Measurements from ENCODE around the gene FST. TPM values are rescaled to one million over a fixed set of nuclear protein-coding genes. Genes with fewer than 3 reads are reported as not detected.

The FST gene
- total and polyA plus RNA-seq, 2 of the 13 experiments (the other 11 are each of a cell fraction or from before 2014, with no cell fraction given): 38.6 to 136 TPM

GRCh38 chr5:53482717-53483638 lies 2.5 kb downstream of the FST start (continued):
- TF ChIP-seq HNRNPK (IDR thresholded peaks at IDR 0.05; ENCODE audit: low read depth, low read length, poor library complexity, severe bottlenecking) (peak; percentile 37), DNMT3B (CRISPR knock-in tag; conservative IDR thresholded peaks at IDR 0.05) (peak; percentile 70; the same call in 1 of the 2 replicates), PAWR (CRISPR knock-in tag; IDR thresholded peaks at IDR 0.05; ENCODE audit: borderline replicate concordance) (no peak), ZFP1 (CRISPR knock-in tag; IDR thresholded peaks at IDR 0.05) (peak; percentile 45; the same call in 1 of the 2 replicates), HNF1B (CRISPR knock-in tag; IDR thresholded peaks at IDR 0.05) (peak; percentile 67), CCAR2 (optimal IDR thresholded peaks at IDR 0.05; ENCODE audit: low read depth, low read length) (no peak), IRX3 (CRISPR knock-in tag; IDR thresholded peaks at IDR 0.05; ENCODE audit: borderline replicate concordance, low read depth) (no peak), ZNF747 (CRISPR knock-in tag; IDR thresholded peaks at IDR 0.05; ENCODE audit: borderline replicate concordance) (0 out of 2 replicates have a peak, but pooled peaks have one; percentile 56), ZNF562 (CRISPR knock-in tag; IDR thresholded peaks at IDR 0.05; ENCODE audit: borderline replicate concordance) (no peak), PRDM15 (CRISPR knock-in tag; IDR thresholded peaks at IDR 0.05) (no peak), ZSCAN5A (CRISPR knock-in tag; IDR thresholded peaks at IDR 0.05; ENCODE audit: borderline replicate concordance) (peak; percentile 57; the same call in 1 of the 2 replicates), ZNF251 (CRISPR knock-in tag; IDR thresholded peaks at IDR 0.05) (no peak), ZNF788 (CRISPR knock-in tag; IDR thresholded peaks at IDR 0.05; ENCODE audit: borderline replicate concordance) (peak; percentile 64; the same call in 1 of the 2 replicates), LCORL (IDR thresholded peaks at IDR 0.05) (no peak), LCORL (CRISPR knock-in tag; IDR thresholded peaks at IDR 0.05) (0 out of 2 replicates have a peak, but pooled peaks have one; percentile 60), KLF6 (CRISPR knock-in tag; IDR thresholded peaks at IDR 0.05) (peak; percentile 81; the same call in 1 of the 2 replicates), SIN3B (IDR thresholded peaks at IDR 0.05; ENCODE audit: low read length) (no peak)
- TF ChIP-seq, protein P1, sequence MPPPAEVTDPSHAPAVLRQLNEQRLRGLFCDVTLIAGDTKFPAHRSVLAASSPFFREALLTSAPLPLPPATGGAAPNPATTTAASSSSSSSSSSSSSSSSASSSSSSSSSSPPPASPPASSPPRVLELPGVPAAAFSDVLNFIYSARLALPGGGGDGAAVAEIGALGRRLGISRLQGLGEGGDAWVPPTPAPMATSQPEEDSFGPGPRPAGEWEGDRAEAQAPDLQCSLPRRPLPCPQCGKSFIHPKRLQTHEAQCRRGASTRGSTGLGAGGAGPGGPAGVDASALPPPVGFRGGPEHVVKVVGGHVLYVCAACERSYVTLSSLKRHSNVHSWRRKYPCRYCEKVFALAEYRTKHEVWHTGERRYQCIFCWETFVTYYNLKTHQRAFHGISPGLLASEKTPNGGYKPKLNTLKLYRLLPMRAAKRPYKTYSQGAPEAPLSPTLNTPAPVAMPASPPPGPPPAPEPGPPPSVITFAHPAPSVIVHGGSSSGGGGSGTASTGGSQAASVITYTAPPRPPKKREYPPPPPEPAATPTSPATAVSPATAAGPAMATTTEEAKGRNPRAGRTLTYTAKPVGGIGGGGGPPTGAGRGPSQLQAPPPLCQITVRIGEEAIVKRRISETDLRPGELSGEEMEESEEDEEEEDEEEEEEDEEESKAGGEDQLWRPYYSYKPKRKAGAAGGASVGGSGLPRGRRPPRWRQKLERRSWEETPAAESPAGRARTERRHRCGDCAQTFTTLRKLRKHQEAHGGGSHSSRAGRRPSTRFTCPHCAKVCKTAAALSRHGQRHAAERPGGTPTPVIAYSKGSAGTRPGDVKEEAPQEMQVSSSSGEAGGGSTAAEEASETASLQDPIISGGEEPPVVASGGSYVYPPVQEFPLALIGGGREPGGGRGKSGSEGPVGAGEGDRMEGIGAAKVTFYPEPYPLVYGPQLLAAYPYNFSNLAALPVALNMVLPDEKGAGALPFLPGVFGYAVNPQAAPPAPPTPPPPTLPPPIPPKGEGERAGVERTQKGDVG (CRISPR knock-in tag; IDR thresholded peaks at IDR 0.05; ENCODE audit: borderline replicate concordance): no peak

Data from HepG2 (cell line).